Thyroid gland (tissue), 4 donors: Measurements from ENCODE around the gene CLEC12A.

ENCODE experiments used
- POLR2A ChIP-seq, 2 donors: fragments of 450-650 bp; IDR thresholded peaks; one replicate each; pipeline ENCODE4 v1.6.1; 2017; ENCODE audit warnings: antibody characterized with exemption in 2 of 2, mild to moderate bottlenecking in 2 of 2, moderate library complexity in 1 of 2
- TF ChIP-seq, protein P1 (sequence below), 6 experiments: fragments of 200-600 bp in 3 of 6; fragments of 450-650 bp in 3 of 6; sonication (generic) in 3 of 6; IDR thresholded peaks; one replicate each; pipeline ENCODE4 v1.5.1; 2016 to 2019; ENCODE audit warnings: antibody characterized with exemption in 6 of 6, mild to moderate bottlenecking in 2 of 6, inconsistent platforms in 1 of 6, moderate library complexity in 1 of 6

- no peak for TF ChIP-seq POLR2A (IDR thresholded peaks at IDR 0.05)
- TF ChIP-seq, protein P1, sequence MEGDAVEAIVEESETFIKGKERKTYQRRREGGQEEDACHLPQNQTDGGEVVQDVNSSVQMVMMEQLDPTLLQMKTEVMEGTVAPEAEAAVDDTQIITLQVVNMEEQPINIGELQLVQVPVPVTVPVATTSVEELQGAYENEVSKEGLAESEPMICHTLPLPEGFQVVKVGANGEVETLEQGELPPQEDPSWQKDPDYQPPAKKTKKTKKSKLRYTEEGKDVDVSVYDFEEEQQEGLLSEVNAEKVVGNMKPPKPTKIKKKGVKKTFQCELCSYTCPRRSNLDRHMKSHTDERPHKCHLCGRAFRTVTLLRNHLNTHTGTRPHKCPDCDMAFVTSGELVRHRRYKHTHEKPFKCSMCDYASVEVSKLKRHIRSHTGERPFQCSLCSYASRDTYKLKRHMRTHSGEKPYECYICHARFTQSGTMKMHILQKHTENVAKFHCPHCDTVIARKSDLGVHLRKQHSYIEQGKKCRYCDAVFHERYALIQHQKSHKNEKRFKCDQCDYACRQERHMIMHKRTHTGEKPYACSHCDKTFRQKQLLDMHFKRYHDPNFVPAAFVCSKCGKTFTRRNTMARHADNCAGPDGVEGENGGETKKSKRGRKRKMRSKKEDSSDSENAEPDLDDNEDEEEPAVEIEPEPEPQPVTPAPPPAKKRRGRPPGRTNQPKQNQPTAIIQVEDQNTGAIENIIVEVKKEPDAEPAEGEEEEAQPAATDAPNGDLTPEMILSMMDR (IDR thresholded peaks at IDR 0.05) = no peak
These were observed 47.2 kb downstream of the CLEC12A start for GRCh38 chr12:10018386-10018785.
